ENCODE results near the gene TNFRSF14.

The TNFRSF14 gene

GRCh38 chr1:2582391-2582790 is 26.2 kb downstream of the TNFRSF14 start:
- no peak overlapping the region for H3K4me3 ChIP-seq (ENCODE audit: low read depth, low read length)
- no peak for TF ChIP-seq CTCF (conservative IDR thresholded peaks at IDR 0.05; ENCODE audit: low read depth, low read length)
- DNase-seq (ENCODE audit: low read depth): peak; percentile 24

GRCh38 chr1:2583331-2583791 is 27.2 kb downstream of the TNFRSF14 start:
- DNase-seq (ENCODE audit: low read depth): no peak
- TF ChIP-seq CTCF (conservative IDR thresholded peaks at IDR 0.05; ENCODE audit: low read depth, low read length): no peak
- no peak overlapping the region for H3K4me3 ChIP-seq (ENCODE audit: low read depth, low read length)

- TF ChIP-seq CTCF (conservative IDR thresholded peaks at IDR 0.05; ENCODE audit: low read depth, low read length): no peak
- no peak overlapping the region for H3K4me3 ChIP-seq (ENCODE audit: low read depth, low read length)
- no peak for DNase-seq (ENCODE audit: low read depth)
Observed at GRCh38 chr1:2583871-2584351, 27.7 kb downstream of the TNFRSF14 start.

- TF ChIP-seq CTCF (conservative IDR thresholded peaks at IDR 0.05; ENCODE audit: low read depth, low read length): no peak
- DNase-seq (ENCODE audit: low read depth): no peak
- H3K4me3 ChIP-seq (ENCODE audit: low read depth, low read length): no peak overlapping the region
Observed at GRCh38 chr1:2584686-2585317, 28.6 kb downstream of the TNFRSF14 start.

GRCh38 chr1:2585318-2586092 is 29.3 kb downstream of the TNFRSF14 start:
- peak overlapping the region; percentile 76 for H3K4me3 ChIP-seq (ENCODE audit: low read depth, low read length)
- peak; percentile 37 for DNase-seq (ENCODE audit: low read depth)
- no peak for TF ChIP-seq CTCF (conservative IDR thresholded peaks at IDR 0.05; ENCODE audit: low read depth, low read length)

GRCh38 chr1:2586154-2587070 is 30.2 kb downstream of the TNFRSF14 start, which contains the start of gene PRXL2B:
Gene PRXL2B (plus strand): TSS chr1:2586777. CDS start chr1:2586886, 109 bp downstream.
- peak; percentile 100 for DNase-seq (ENCODE audit: low read depth)
- peak within 1 kb of the TSS; percentile 80 for H3K4me3 ChIP-seq (ENCODE audit: low read depth, low read length)
- no peak for TF ChIP-seq CTCF (conservative IDR thresholded peaks at IDR 0.05; ENCODE audit: low read depth, low read length)

Measured in choroid plexus epithelial cell (primary cell).